K562 (cell line): ENCODE results near the gene CPSF4L. TPM values are rescaled to one million over a fixed set of nuclear protein-coding genes. Genes with fewer than 3 reads are reported as not detected.

ENCODE experiments used
- ARID4B ChIP-seq: sonication (generic); formaldehyde crosslinking; IDR thresholded peaks from 2 replicates; pipeline ENCODE4 v1.8.0; 2022; ENCODE audit warnings: mild to moderate bottlenecking, missing genetic modification reagents
- C11orf30 ChIP-seq: fragments of 450-650 bp; IDR thresholded peaks from 2 replicates; pipeline ENCODE4 v1.6.1; 2016; ENCODE audit warnings: low read depth, mild to moderate bottlenecking
- E2F5 ChIP-seq: sonication (generic); formaldehyde crosslinking; IDR thresholded peaks from 2 replicates; pipeline ENCODE4 v1.8.0; 2022; ENCODE audit warnings: mild to moderate bottlenecking, missing genetic modification reagents
- E2F6 ChIP-seq, 2 experiments: IDR thresholded peaks; 2 replicates each; pipeline ENCODE4 v1.6.1; 2011; ENCODE audit warnings: borderline replicate concordance in 1 of 2, control low read depth in 1 of 2, low read depth in 1 of 2, low read length in 1 of 2, mild to moderate bottlenecking in 1 of 2, mixed read lengths in 1 of 2, moderate library complexity in 1 of 2; ENCODE audit not compliant: insufficient read depth in 1 of 2, insufficient read length in 1 of 2, poor library complexity in 1 of 2, severe bottlenecking in 1 of 2; ENCODE audit errors: extremely low read depth in 1 of 2
- IRF1 ChIP-seq: sonication (generic); formaldehyde crosslinking; IDR thresholded peaks from 2 replicates; pipeline ENCODE4 v1.8.0; 2022; ENCODE audit warnings: missing genetic modification reagents, mild to moderate bottlenecking, borderline replicate concordance
- KDM2B ChIP-seq: fragments of 250-450 bp; sonication (Bioruptor Pico); IDR thresholded peaks from 2 replicates; pipeline ENCODE4 v1.8.0; 2021; ENCODE audit warnings: mild to moderate bottlenecking, moderate library complexity
- RBFOX2 ChIP-seq: fragments of 200-400 bp; formaldehyde crosslinking; IDR thresholded peaks from 2 replicates; pipeline ENCODE4 v1.6.1; 2017; ENCODE audit warnings: low read depth, mild to moderate bottlenecking, low read length, moderate library complexity
- SRSF3 ChIP-seq: fragments of 200-400 bp; formaldehyde crosslinking; IDR thresholded peaks from 2 replicates; pipeline ENCODE4 v1.6.1; 2016; ENCODE audit warnings: mild to moderate bottlenecking, low read length, moderate library complexity; ENCODE audit not compliant: insufficient read depth
- TSC22D4 ChIP-seq: fragments of 450-650 bp; IDR thresholded peaks from 2 replicates; pipeline ENCODE4 v1.6.1; 2016; ENCODE audit warnings: missing genetic modification characterization, missing biosample characterization, control low read depth
- UBTF ChIP-seq, 2 experiments: IDR thresholded peaks; 2 replicates each; pipeline ENCODE4 v1.6.1; 2012; ENCODE audit warnings: improper control_type of control experiment in 2 of 2, low read depth in 2 of 2, low read length in 2 of 2, borderline replicate concordance in 1 of 2
- ZBTB5 ChIP-seq: fragments of 450-650 bp; IDR thresholded peaks from 2 replicates; pipeline ENCODE4 v1.6.1; 2017; ENCODE audit warnings: antibody characterized with exemption
- ZFP30 ChIP-seq: fragments of 250-450 bp; sonication (Bioruptor Pico); IDR thresholded peaks from 2 replicates; pipeline ENCODE4 v1.8.0; 2022; ENCODE audit warnings: moderate library complexity, mild to moderate bottlenecking, inconsistent platforms, borderline replicate concordance
- ZNF232 ChIP-seq: sonication (generic); formaldehyde crosslinking; IDR thresholded peaks from 2 replicates; pipeline ENCODE4 v1.8.0; 2022; ENCODE audit warnings: mild to moderate bottlenecking, missing genetic modification reagents
- polyA plus RNA-seq, 8 experiments: library from polyadenylated mRNA; depleted of rRNA in 4 of 8; stranded (reverse) in 5 of 8; unstranded in 3 of 8; fragments of >200 nt; fragmentation: Nextera tagmentation in 2 of 8; fragmentation: Illumina TruSeq in 1 of 8; extraction: Ambion mirVana in 2 of 8; extraction: Trizol in 1 of 8; gene quantifications; 2 replicates each; pipeline versions ENCODE4 v1.2.1 to v1.2.3, GENCODE V29; 2011 to 2014; ENCODE audit warnings: inconsistent platforms in 1 of 8, missing spikeins in 1 of 8
- total RNA-seq, 7 experiments: library from RNA; depleted of rRNA in 6 of 7; stranded (reverse); fragments of >200 nt in 6 of 7; fragmentation: Illumina TruSeq in 2 of 7; extraction: Trizol in 2 of 7; gene quantifications; 2 replicates each; pipeline versions ENCODE4 v1.2.1 to v1.2.3, GENCODE V29; 2011 to 2021; ENCODE audit warnings: low replicate concordance in 1 of 7

CPSF4L gene
- total and polyA plus RNA-seq, 9 of the 15 experiments (the other 6 are each of a cell fraction or from before 2014, with no cell fraction given): not detected

GRCh38 chr17:73228748-73229236 lies 32.9 kb downstream of the CPSF4L start (continued):
- TF ChIP-seq E2F6 (IDR thresholded peaks at IDR 0.05; ENCODE audit: borderline replicate concordance in 1 of 2, extremely low read depth in 1 of 2, insufficient read depth in 1 of 2, insufficient read length in 1 of 2, low read depth in 1 of 2, low read length in 1 of 2, poor library complexity in 1 of 2, severe bottlenecking in 1 of 2) (peak in 1 of 2 experiments; percentile 61), RBFOX2 (no peak), IRF1 (CRISPR knock-in tag) (no peak), UBTF (IDR thresholded peaks at IDR 0.05; ENCODE audit: borderline replicate concordance in 1 of 2, low read depth in 2 of 2, low read length in 2 of 2) (no peak), TSC22D4 (no peak), E2F5 (CRISPR knock-in tag) (no peak), ZBTB5 (no peak), ZFP30 (CRISPR knock-in tag) (no peak), C11orf30 (peak; percentile 94), SRSF3 (no peak), KDM2B (CRISPR knock-in tag) (no peak), ARID4B (peak; percentile 78), ZNF232 (CRISPR knock-in tag) (no peak)
